GM19438 (cell line): ENCODE data around the gene FBXL20.
A peak's percentile ranks its signal among the peaks of the same experiment; 100 is the strongest.

Source experiments
- ATAC-seq: cut with Tn5 transposase; IDR thresholded peaks from one replicate; pipeline ENCODE4 v1.9.1; 2021; ENCODE audit warnings: low read depth; ENCODE audit not compliant: unreplicated experiment

FBXL20 gene

DNA sequence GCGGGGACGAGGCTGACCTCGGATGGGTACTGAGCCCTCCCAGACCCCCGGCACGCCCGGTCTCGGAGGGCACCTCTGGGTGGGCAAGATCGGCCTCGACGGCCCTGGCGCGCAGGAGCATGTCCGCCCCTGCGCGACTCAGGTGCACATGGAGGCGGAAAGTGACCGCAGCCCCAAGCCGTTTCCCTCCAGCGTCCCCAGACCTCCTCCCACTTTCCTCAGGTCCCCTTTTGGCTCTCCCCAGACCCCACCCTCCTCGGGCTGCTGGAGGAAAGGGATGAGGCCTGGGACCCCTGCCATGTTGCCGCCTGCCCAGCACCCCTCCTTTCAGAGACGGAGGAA, 191.4 kb downstream of the FBXL20 start:
- ATAC-seq: no peak

DNA sequence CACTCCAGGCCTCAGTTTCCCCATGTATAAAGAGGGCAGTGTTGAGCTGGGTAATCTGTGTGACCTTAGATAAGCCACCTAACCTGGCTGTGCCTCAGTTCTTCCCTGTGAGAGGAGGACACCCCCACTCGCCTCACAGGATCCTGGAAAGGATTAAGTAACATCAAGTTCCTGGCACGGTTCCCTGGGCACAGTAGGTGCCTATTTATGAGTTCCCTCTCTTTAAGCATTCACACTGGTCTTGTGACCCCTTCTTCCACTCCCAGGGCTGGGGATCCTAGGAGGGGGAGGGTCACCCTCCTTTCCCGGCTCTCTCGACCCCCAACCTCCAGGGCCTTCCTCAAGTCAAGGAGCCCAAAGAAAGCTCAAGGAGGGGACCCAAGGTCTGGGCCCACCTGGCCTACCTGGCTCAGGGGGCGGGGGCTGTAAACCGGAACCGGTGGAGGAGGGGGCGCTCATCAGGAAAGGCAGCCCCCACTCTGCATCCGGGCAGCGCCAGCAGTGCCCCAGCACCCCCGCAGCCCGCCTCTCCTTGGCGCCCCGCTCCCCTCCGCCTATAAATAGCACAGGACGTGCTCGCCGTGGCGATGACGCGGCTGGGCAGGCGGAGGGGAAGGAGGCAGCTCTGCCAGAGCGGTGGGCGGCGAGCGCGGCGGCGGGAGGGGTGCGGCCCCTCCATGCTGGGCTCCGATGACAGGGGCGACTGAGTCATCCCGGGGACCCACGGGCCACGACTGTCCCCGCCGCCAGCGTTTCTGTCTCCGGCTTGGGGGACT, 191.9 kb downstream of the FBXL20 start:
- no peak for ATAC-seq

DNA sequence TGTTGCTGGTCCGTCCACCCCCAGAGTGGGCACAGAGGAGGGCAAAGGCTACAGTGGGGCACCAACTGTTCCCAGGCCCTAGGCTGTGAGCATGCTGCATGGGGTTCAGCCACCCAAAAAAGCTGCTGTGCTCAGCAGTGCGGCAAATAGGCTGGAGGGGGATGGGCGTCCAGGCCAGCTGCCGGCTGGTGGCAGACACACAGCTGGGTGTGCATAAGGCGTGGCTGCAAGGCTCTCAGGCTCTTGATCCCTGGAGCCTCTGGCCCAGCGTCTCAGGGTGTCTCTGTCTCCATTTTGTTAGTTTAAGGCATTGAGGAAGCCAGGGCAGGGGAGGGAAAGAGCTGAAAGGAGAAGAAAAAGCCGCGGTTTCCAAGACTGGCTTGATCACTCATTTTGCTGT, 192.5 kb downstream of the FBXL20 start:
- peak; percentile 50 for ATAC-seq

DNA sequence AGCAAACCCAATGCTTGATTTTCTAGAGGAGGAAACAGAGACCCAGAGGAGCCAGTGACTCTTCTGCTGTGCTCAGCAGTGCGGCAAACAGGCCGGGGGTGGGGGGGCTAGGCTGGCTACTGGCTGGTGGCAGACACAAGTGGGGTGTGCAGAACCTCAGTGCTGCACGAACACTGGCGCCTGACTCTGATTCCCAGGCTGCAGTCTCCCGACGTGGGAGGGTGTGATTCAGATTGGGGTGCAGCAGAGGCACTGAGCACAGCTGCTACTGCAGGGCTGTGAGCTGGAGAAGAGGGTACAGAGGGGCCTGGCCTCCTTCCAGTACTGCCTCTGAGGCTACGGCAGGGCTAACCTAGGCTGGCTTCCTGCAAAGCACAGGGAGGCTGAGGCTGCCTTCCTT, 193.3 kb downstream of the FBXL20 start:
- no peak for ATAC-seq

DNA sequence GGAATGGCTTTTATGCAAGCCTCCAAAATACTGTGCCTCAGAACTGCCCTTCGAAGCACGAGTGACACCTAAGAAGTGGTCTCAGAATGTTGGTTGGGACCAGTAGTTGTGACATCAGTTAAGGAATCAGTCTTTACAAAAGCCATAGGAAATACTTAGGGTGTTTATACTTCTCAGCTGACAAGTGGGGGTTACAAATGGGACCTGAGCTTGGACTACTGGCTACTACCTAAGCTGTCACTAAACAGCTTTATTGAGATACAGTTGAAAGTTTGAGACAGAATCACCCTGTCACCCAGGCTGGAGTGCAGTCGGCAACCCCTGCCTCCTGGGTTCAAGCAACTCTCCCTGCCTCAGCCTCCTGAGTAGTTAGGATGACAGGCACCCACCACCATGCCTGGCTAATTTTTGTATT, 196.3 kb downstream of the FBXL20 start:
- ATAC-seq: no peak

DNA sequence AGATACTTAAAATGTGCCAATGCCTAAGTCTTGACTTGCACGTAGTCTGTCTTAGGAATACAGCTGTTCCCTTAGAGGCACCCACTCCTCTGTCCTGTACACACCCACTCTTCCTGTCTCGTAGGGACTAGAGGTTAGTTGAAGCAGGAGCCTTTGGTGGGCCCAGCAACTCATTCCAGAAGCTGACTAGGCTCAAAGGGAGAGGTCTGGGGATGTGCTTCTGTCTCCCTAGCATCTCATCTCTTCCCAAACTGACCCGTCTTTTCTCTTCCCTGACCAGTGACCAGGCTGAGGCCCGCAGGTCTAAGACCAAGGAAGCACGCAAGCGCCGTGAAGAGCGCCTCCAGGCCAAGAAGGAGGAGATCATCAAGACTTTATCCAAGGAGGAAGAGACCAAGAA, 197.2 kb downstream of the FBXL20 start:
- no peak for ATAC-seq
